Measurements from ENCODE around the gene PEG3. TPM values are rescaled to one million over a fixed set of nuclear protein-coding genes. Genes with fewer than 3 reads are reported as not detected.
A peak's percentile ranks its signal among the peaks of the same experiment; 100 is the strongest.

Gene PEG3
- total RNA-seq, 1 donor from 2014 or later = 11.6 TPM

DNA sequence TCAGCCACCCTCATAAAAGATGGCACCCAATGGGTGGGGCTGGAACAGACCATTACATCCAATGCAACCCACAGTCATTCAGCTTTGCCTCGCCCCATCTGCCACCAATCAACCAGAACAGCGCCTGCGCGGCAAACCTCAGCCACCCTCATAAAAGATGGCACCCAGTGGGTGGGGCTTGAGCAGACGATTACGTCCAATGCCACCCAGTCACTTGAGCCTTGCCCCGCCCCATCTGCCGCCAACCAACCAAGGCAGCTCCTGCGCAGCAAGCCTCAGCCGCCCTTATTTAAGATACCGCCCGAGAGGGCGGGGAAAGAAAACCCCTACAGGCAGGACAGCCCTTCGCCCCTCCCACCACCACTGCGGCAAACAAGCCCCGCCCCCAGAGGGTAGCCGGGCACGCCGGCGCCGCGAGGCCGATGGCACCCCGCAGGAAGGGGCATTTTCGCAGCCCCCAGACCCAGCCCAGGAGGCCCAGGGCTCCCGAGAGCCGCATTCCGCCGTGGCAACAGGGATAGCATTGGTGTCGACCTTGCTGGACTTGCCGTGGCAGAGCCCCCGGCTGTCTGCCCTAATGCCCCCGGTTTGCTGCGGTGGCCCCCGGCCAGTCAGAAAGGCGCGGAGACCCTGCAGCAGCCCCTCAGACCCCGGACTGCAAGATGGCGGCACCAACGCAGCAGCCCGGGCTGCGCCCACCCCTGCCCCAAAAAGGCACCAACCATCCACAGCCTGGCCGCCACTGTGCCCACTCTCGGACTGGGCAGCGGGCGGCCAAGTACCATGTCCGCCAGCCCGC lies 675 bp downstream of the PEG3 start:
- H3K9me3 Mint-ChIP-seq (ENCODE audit: unreplicated experiment) = peaks cover 27% of the 10 kb centered on the region
- peak; percentile 87 for DNase-seq
- peak overlapping the region; percentile 90 for H3K27ac Mint-ChIP-seq (ENCODE audit: unreplicated experiment)
- peaks cover 2% of the 10 kb centered on the region for H3K4me1 Mint-ChIP-seq (ENCODE audit: low read depth, unreplicated experiment)
- TF ChIP-seq, protein P1, sequence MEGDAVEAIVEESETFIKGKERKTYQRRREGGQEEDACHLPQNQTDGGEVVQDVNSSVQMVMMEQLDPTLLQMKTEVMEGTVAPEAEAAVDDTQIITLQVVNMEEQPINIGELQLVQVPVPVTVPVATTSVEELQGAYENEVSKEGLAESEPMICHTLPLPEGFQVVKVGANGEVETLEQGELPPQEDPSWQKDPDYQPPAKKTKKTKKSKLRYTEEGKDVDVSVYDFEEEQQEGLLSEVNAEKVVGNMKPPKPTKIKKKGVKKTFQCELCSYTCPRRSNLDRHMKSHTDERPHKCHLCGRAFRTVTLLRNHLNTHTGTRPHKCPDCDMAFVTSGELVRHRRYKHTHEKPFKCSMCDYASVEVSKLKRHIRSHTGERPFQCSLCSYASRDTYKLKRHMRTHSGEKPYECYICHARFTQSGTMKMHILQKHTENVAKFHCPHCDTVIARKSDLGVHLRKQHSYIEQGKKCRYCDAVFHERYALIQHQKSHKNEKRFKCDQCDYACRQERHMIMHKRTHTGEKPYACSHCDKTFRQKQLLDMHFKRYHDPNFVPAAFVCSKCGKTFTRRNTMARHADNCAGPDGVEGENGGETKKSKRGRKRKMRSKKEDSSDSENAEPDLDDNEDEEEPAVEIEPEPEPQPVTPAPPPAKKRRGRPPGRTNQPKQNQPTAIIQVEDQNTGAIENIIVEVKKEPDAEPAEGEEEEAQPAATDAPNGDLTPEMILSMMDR (IDR thresholded peaks at IDR 0.05; ENCODE audit: partially characterized antibody, unreplicated experiment) = no peak
- H3K36me3 Mint-ChIP-seq (ENCODE audit: unreplicated experiment) = peaks cover 15% of the 10 kb centered on the region
- peaks cover 12% of the 10 kb centered on the region for H3K27me3 Mint-ChIP-seq (ENCODE audit: unreplicated experiment)
- H3K4me3 Mint-ChIP-seq (ENCODE audit: unreplicated experiment) = peak overlapping the region; percentile 81

DNA sequence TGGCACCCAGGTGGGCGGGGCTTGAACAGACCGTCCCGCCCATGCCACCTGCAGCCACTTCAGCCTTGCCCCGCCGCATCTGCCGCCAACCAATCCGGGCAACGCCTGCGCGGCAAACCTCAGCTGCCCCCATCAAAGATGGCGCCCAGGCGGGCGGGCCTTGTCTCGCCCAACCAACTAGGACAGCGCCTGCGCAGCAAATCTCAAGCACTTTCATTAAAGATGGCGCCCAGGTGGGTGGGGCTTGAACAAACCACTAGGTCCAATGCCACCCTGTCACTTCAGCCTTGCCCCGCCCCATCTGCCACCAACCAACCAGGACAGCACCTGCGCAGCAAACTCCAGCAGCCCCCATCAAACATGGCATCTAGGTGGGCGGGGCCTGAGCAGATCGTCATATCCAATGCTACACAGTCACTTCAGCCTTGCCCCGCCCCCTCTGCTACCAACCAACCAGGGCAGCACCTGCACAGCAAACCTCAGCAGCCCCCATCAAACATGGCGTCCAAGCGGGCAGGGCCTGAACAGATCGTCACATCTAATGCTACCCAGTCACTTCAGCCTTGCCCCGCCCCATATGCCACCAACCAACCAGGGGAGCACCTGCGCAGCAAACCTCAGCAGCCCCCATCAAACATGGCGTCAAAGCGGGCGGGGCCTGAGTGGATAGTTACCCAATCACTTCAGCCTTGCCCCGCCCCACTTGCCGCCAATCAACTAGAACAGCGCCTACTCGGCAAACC lies 1.4 kb downstream of the PEG3 start:
- Mint-ChIP-seq H3K4me1 (ENCODE audit: low read depth, unreplicated experiment) (peaks cover 2% of the 10 kb centered on the region), H3K36me3 (ENCODE audit: unreplicated experiment) (peaks cover 18% of the 10 kb centered on the region), H3K4me3 (ENCODE audit: unreplicated experiment) (peak overlapping the region; percentile 92), H3K27me3 (ENCODE audit: unreplicated experiment) (peaks cover 12% of the 10 kb centered on the region), H3K27ac (ENCODE audit: unreplicated experiment) (peak overlapping the region; percentile 90), H3K9me3 (ENCODE audit: unreplicated experiment) (peaks cover 27% of the 10 kb centered on the region)
- DNase-seq = peak; percentile 93
- TF ChIP-seq, protein P1 (IDR thresholded peaks at IDR 0.05; ENCODE audit: partially characterized antibody, unreplicated experiment) = no peak

DNA sequence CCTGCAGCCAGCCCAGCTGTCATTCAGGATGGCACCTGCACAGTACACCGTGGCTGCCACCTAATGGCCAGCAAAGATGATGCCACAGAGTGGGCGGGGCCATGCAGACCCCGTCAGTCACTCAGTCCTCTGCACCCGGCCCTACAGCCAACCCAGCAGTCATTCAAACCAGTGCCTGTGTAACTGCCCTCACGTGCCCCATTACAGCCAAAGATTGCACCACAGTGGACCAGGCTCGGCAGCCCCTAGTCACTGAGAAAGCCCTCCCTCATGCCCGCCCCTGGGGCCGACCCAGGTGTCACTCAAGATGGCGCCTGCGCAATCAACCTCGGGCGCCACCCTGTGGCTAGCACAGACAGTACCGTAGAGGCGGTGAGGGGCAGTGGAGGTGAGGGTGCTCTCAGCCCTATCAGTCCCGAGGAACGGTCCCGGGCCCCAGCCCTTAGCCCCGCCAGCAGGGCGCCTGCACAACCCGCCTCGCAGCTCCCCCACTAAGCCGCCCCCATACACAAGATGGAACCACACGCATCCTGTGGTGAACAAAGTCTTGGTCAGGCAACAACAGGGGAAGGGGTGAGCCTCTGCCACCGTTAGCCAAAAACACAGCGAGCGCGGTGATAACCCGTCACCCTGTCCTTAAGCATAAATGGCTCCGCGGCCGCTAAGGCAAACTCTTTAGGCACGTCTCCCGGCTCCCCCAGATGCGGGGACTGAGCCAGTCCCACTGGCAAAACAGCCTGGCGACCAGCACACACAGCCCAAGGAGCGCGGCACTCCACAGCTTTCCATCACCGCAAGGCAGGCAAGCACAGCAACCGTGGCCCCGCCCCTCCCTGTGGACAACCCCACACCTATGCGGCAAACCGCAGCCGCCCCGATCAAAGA lies 2.3 kb downstream of the PEG3 start:
- Mint-ChIP-seq H3K4me3 (ENCODE audit: unreplicated experiment) (peak overlapping the region; percentile 92), H3K9me3 (ENCODE audit: unreplicated experiment) (peaks cover 27% of the 10 kb centered on the region), H3K27ac (ENCODE audit: unreplicated experiment) (peak overlapping the region; percentile 99), H3K36me3 (ENCODE audit: unreplicated experiment) (peaks cover 18% of the 10 kb centered on the region), H3K4me1 (ENCODE audit: low read depth, unreplicated experiment) (peaks cover 2% of the 10 kb centered on the region), H3K27me3 (ENCODE audit: unreplicated experiment) (peaks cover 14% of the 10 kb centered on the region)
- DNase-seq = peak; percentile 81
- TF ChIP-seq, protein P1 (IDR thresholded peaks at IDR 0.05; ENCODE audit: partially characterized antibody, unreplicated experiment) = peak; percentile 34

DNA sequence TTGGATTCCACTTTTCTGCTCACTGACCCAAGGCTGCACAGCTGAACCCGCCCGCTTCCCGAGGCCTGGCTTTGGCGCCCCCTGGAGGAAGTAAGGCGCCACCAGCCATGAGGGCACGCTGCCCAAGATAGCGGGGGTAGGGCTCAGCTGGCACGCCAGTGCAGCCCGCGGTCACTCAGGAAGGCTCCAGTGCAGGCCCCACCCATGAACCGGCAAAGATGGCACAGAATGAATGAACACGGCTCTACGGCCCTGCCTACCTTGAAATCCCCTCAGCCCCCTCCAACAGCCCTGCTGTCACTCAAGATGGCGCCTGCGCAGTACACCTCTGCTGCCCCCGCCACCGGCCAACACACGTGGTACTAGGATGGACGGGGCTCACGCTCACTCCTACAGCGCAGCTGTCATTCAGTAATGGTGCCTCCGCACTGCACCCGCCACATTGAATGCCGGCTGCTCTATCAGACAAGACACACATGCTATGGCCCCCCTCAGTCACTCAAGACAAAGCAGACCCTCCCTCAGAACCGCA lies 3.0 kb downstream of the PEG3 start:
- TF ChIP-seq, protein P1 (IDR thresholded peaks at IDR 0.05; ENCODE audit: partially characterized antibody, unreplicated experiment) = peak; percentile 71
- Mint-ChIP-seq H3K36me3 (ENCODE audit: unreplicated experiment) (peaks cover 18% of the 10 kb centered on the region), H3K27me3 (ENCODE audit: unreplicated experiment) (peaks cover 14% of the 10 kb centered on the region), H3K4me3 (ENCODE audit: unreplicated experiment) (peak overlapping the region; percentile 92), H3K9me3 (ENCODE audit: unreplicated experiment) (peaks cover 27% of the 10 kb centered on the region), H3K27ac (ENCODE audit: unreplicated experiment) (peak overlapping the region; percentile 99), H3K4me1 (ENCODE audit: low read depth, unreplicated experiment) (peaks cover 2% of the 10 kb centered on the region)
- peak; percentile 80 for DNase-seq

Measured in glutamatergic neuron (in vitro differentiated cells).